Right kidney (tissue), 1 donor: ENCODE results near the gene FCN2.

Source experiments
- DNase-seq: peaks from one replicate; pipeline ENCODE4 v3.0.0-alpha.2; 2016

FCN2 gene

DNA sequence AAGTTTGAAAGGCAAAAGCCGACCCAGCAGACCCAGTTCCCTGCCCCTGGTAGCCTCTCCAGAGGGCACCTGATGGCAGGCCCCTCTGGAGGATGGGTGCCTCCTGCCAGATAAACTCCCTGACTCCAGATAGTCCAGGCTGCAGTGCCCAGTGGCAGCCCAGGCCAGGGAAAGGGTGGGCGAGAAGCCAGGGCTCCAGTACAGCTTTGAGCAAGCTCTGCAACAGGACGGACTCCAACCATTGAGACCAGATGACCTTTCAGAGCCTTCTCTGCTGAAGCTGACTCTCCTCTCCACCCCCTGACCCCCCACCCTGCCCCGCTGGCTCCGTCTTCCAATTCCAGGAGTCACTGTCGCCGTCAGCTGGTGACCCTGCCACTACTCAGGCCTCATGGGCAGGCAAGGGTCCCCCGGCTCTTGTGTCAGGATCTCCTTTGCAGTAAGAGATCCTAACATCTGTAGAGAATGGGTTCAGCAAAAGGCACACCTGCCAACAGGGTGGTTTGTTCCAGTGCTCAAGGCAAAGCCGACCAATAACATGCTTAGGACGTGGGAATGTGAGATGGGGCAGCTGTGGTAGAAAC lies 52.6 kb downstream of the FCN2 start:
- no peak for DNase-seq

DNA sequence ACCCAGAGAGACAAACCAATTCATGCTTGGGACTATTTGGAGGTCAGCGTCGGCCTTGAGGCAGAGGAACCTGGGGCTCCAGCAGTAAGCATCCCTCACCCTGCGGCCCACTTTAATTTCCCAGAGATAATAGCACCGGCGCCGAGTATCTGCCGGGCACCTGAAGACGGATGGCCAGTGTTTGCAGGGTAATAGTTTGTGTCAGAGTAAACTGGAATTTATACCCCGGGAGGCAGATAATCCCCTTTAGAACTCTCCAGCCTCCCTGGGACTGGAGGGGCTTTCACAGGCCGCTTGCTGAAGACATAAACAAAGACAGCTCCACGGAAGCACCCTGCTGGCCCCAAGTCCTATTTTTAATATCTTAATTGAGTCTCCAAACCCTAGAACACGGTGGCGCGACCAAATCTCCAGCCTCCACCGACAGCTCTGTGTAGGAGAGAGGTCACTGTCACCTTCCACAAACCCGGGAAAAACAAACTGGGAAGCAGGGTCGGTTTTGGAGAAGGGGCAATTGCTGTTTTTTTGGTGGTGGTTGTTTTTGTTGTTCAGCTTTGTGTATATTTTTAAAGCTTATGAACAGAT lies 54.5 kb downstream of the FCN2 start:
- DNase-seq: no peak

DNA sequence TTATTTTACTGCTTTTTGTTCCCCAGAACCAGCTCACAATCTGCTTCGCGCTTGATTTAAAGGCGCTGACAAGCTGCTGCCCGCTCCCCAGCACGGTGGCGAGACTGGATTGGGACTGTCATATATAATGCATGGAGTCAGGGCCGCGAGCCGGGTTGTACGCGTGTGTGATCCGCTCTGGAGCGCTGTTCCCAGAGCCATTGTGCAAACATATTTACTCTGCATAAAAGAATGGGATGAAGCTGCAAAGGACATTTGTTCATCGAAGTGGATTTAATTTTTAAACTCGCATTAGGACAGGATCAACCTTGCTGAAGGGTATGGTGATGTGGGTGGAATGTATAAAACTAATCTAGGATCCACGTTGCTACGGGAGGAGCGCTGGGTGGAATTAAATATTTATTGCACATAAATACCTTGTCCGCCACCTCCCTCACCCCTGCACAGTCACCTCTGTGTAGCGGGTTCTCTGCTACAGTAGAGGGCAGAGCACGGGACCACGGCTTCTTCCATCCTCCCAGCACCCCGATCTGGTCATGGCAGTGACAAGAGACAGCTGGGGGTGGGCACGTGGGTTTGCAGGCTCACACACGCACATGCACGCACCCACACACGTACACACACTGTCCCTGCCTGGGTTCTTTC lies 55.2 kb downstream of the FCN2 start:
- no peak for DNase-seq

DNA sequence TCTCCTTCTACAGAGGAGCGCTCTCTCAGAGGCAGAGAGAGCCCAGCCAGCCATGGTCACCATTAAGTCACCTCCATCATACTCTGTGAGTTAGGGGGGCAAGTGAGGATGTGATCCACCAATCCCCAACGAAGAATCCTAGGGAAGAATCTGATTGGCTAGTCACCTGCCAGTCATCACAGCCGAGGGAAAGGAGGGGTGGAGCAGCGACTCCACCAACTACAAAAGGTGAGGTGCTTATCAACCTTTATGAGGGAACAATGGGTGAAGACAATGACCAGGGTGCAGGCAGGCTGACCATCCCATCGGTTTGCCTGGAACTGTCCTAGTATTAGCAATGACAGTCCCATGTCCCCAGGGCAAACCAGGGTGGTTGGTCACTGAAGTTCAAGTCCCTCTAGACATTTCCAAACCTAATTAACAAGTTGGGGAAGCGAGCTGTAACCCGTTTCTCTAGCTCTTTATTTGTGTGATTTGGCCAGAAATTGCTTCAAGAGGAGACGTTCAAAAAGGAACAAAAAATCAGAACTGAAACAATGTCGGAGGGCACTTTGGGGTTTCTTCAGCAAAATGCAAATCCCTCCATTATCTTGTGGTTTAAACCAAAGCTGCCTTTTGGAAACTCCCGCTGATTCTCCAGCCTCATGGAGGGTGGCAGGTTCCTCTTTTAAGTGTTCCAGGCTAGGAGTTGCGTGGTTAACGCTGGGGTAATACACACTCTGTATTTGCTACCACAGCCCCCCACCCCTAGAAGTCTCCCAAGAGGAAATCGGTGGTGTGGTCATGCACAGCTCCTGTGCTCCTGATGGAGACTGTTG lies 55.9 kb downstream of the FCN2 start:
- no peak for DNase-seq
